ENCODE measurements around the gene MIDN.
A peak's percentile ranks its signal among the peaks of the same experiment; 100 is the strongest.

The MIDN gene

DNA sequence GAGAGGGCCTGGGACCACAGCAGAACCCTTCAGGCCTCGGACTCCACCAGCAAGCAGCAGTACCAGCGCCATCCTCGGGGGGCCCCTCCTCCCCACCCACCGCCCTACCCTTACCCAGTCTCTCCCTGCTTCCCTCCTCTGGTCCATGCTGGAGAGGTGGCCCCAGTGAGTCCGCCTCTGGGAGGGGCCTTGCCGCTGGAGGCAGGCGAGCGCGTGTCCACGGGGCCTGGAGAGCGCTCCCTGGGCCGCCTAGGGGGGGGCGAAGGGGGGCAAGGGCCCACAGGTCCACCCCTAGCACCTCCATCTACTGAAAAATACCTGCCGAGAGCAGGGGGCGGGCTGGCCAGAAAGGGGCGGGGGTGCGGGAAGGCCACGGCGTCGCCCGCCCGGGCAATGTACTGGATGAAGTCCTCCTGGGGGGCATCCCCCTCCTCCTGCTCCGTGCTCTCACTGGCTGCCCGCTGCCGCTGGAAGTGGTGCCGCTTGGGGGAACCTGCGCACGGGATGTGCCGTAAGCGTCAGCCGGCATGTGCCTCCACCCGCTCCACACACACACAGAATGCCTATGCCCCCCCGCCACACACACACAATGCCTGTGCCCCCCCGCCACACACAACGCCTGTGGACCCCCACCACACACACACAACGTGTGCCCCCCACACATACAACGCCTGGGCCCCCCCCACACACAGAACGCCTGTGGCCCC lies 17.4 kb upstream of the MIDN start:
- no peak for DNase-seq
- in situ Hi-C loops (cut with MboI; ENCODE audit: low pct_unique_long_range_greater_than_20kb, low sequenced_read_pairs), result no loop called here

- no peak for DNase-seq
- in situ Hi-C loops (cut with MboI; ENCODE audit: low pct_unique_long_range_greater_than_20kb, low sequenced_read_pairs), result no loop called here
Measured at GRCh38 chr19:1231729-1232637, 16.4 kb upstream of the MIDN start.

- in situ Hi-C loops (cut with MboI; ENCODE audit: low pct_unique_long_range_greater_than_20kb, low sequenced_read_pairs), result no loop called here
- DNase-seq, result no peak
Measured at GRCh38 chr19:1232652-1233072, 15.7 kb upstream of the MIDN start.

- in situ Hi-C loops (cut with MboI; ENCODE audit: low pct_unique_long_range_greater_than_20kb, low sequenced_read_pairs), result no loop called here
Measured at GRCh38 chr19:1233115-1233667, 15.2 kb upstream of the MIDN start.

DNA sequence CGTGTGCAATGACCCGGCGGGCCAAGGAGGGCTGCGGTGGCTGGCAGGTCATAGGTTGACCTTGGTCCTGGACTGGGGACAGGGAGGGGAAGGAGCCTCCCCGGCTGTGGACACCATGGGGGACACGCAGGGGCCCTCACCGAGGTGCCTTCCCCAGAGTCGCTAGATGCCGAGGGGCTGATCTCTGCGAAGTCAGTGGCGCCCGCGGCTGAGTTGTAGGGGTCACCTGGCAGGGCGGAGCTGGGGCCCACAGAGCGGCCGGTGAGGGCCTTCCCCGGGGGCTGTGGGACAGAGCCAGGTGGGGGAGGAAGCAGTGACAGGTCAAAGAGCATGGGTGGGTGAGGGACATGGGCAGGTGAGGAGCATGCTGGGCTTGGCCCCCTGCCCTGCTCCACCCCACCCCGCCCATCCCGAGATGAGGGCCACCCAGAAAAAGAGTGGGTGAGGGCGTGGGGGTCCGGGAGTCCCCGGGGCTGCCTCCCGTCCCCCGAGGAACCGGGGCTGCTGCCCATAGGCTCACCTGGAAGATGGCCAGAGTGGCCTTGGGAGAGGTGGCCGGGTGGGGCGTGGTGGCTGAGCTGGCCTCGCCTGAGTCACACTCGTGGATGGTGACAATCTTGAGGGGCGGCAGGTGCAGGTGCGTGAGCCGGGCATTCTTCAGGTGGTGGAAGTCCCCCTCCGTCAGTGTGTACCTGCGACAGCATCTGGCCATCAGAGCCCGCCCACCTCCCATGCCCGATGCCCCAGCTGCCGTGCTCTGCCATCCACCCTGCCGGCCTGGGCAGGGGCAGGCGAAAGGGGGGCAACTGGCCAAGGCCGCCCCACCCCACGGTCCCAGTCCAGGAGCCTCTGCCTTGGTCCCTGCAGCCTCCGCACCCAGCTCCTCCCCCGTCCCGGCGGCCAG lies 14.1 kb upstream of the MIDN start:
- in situ Hi-C loops (cut with MboI; ENCODE audit: low pct_unique_long_range_greater_than_20kb, low sequenced_read_pairs), result no loop called here

More at GRCh38 chr19:1233115-1233667, 15.2 kb upstream of the MIDN start:
- no peak for DNase-seq

DNA sequence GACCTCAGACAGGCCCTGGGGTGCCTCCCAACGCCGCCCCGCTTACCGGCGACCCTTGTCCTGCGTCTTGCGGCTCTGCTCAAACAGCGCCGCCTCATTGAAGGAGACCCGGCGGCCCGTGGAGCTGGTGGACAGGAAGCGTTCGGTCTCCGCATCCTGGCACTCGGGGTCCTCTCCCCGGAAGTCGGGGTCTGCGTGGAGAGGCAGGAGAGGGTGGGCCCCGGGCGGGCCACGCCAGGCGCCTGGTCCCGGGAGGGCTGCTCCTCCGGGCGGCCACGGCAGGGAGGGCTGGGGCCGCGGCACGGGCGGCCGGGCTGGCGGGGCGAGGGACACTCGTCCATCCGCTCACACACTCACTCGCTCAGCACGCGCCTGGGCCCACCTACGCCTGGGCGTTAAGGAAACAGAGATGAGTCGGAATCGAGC lies 13.4 kb upstream of the MIDN start:
- in situ Hi-C loops (cut with MboI; ENCODE audit: low pct_unique_long_range_greater_than_20kb, low sequenced_read_pairs), result no loop called here
- DNase-seq, result no peak

More for the DNA sequence above, 14.1 kb upstream of the MIDN start:
- no peak for DNase-seq

GRCh38 chr19:1235625-1236538 lies 12.5 kb upstream of the MIDN start:
- no peak for DNase-seq
- in situ Hi-C loops (cut with MboI; ENCODE audit: low pct_unique_long_range_greater_than_20kb, low sequenced_read_pairs), result no loop called here

DNA sequence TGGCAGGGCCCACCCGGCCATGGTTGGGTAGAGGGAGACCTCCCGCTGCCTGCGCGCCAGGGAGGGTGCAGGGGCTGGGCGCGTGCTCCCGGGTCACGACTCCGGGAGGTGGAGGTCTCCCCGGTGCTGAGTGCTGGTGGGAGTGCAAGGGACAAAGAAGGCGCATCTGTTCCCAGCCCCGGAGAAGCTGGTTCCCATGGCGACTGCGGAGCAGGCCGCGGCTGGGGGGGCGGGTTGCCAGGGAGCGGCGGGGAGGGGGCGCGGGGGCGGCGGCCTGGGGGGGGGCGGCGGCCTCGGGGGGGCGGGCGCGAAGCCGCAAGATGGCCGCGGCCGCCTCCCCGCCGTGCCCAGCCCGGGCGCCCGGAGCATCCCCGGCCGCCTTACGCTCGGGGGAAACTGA lies 11.8 kb upstream of the MIDN start:
- no peak for DNase-seq

GRCh38 chr19:1237027-1237659 lies 11.2 kb upstream of the MIDN start:
- in situ Hi-C loops (cut with MboI; ENCODE audit: low pct_unique_long_range_greater_than_20kb, low sequenced_read_pairs), result no loop called here
- DNase-seq, result no peak

More for the DNA sequence above, 11.8 kb upstream of the MIDN start:
- in situ Hi-C loops (cut with MboI; ENCODE audit: low pct_unique_long_range_greater_than_20kb, low sequenced_read_pairs), result no loop called here

DNA sequence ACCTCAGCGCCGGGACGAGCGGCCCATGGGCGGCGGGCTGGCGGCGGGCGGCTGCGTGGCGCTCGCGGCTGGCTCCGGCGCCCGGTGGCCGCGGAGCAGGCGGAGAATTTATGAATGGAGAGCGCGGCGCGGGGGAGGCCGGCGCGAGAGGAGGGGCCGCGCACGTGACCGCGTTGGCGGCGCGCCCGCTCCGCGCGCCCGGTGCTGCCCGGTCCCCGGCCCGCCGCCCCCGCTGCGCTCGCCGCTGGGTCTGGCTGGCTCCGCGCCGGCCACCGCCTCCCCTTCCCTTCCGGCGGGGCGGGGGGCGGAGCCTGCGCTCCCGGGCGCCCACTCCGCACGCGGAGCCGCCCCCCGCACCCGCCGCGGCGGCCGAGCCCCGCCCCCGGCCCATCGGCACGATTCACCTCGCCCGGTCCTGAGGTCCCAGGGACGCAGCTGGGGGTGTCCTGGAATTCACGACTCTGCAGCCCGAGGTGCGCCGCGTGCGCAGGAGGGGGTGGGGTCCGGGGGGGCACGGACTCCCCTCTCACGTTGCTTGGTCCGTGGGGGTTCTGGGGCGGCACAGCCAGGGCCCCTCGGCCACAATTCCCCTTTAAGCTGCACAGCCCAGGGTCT lies 10.5 kb upstream of the MIDN start, which contains the start of gene CBARP:
Gene CBARP, minus strand, starts transcription at position 252 of the 615 bp plus-strand sequence. CDS start 1,905 bp downstream, outside the sequence.
- in situ Hi-C loops (cut with MboI; ENCODE audit: low pct_unique_long_range_greater_than_20kb, low sequenced_read_pairs), result no loop called here
- no peak for DNase-seq

DNA sequence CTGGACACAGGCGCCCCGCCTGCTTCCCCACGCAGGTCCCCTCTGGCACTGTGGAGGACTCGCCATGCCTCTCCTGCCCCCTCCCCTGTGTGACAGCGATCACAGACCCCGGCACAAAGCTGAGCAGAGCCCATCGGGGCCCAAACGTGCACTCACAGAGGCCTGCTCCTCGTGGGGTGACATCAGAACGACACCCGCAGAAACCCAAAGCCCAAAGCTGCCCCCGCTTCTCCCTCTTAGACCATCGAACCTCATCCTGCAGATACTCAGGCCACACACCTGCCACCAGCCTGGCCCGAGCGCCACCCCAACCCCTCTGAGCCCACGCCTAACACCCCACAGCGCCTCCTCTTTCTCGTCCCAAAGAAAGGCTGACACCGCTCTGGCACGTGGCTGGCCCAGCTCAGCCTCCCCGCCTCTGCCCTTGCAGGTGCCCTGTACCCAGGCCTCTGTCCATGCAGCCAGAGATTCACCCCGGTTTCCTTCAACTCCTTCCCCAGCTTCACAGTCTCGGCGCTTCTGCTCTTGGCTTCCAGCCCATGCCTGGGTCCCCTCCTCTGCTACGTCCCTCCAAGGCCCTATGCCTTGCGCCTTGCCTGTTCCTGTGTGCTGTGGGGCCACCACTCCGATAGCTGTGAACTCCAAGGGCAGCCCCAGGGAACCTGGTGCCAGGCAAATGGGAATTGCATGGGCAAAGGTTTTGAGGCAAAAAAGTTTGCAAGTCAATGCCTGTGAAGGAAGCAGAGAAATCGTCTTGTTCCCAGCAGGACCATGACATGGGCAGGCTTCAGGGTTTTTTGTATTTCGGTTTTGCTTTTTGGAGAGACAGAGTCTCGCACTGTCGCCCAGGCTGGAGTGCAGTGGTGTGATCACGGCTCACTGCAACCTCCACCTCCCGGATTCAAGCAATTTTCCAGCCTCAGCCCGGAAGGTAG lies 9.7 kb upstream of the MIDN start:
- in situ Hi-C loops (cut with MboI; ENCODE audit: low pct_unique_long_range_greater_than_20kb, low sequenced_read_pairs), result no loop called here

GRCh38 chr19:1239420-1239795 lies 9.0 kb upstream of the MIDN start:
- no peak for DNase-seq
- in situ Hi-C loops (cut with MboI; ENCODE audit: low pct_unique_long_range_greater_than_20kb, low sequenced_read_pairs), result no loop called here

More for the DNA sequence above, 9.7 kb upstream of the MIDN start:
- DNase-seq, result no peak

- peak; percentile 93 for DNase-seq
- in situ Hi-C loops (cut with MboI; ENCODE audit: low pct_unique_long_range_greater_than_20kb, low sequenced_read_pairs), result no loop called here
Measured at GRCh38 chr19:1239796-1240737, 8.3 kb upstream of the MIDN start.

DNA sequence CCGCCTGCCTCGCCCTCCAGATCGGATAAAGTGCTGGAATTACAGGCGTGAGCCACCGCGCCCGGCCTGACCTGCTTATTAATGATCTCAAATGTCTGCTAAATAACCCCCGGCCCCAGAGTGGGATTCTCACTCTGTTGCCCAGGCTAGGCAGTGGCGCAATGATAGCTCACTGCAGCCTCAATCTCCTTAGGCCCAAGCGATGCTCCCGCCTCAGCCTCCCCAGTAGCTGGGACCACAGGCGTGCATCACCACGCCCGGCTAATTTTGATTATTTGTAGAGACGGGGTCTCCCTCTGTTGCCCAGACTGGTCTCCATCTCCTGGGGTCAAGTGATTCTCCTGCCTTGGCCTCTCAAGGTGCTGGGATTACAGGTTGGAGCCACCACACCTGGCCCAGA lies 7.5 kb upstream of the MIDN start:
- in situ Hi-C loops (cut with MboI; ENCODE audit: low pct_unique_long_range_greater_than_20kb, low sequenced_read_pairs), result no loop called here
- no peak for DNase-seq
